Mesothelial cell of epicardium (in vitro differentiated cells): Measurements from ENCODE around the gene CLMP. TPM values are rescaled to one million over a fixed set of nuclear protein-coding genes. Genes with fewer than 3 reads are reported as not detected.

Experiments
- DNase-seq, 2 experiments: peaks; one replicate each; pipeline ENCODE4 v3.0.0; 2021; ENCODE audit warnings: low spot score in 2 of 2; ENCODE audit not compliant: unreplicated experiment in 2 of 2
- H3K27ac Mint-ChIP-seq: 2 replicates; pipeline ENCODE4 v1.8.0; 2021; ENCODE audit warnings: mixed read lengths
- H3K27me3 Mint-ChIP-seq: 2 replicates; pipeline ENCODE4 v1.8.0; 2021; ENCODE audit warnings: low read depth, mixed read lengths
- H3K36me3 Mint-ChIP-seq: 2 replicates; pipeline ENCODE4 v1.8.0; 2021; ENCODE audit warnings: mixed read lengths
- H3K4me1 Mint-ChIP-seq: 2 replicates; pipeline ENCODE4 v1.8.0; 2021; ENCODE audit warnings: mixed read lengths
- H3K4me3 Mint-ChIP-seq: 2 replicates; pipeline ENCODE4 v1.8.0; 2021; ENCODE audit warnings: mild to moderate bottlenecking, moderate library complexity, mixed read lengths
- H3K9me3 Mint-ChIP-seq: 2 replicates; pipeline ENCODE4 v1.8.0; 2021; ENCODE audit warnings: mixed read lengths
- total RNA-seq: library from RNA; stranded (reverse); gene quantifications from 3 replicates; pipeline ENCODE4 v1.2.1, GENCODE V29; 2021
- TF ChIP-seq, protein P1 (sequence below): fragments of 200-600 bp; sonication (generic); IDR thresholded peaks from one replicate; pipeline ENCODE4 v1.5.0; 2021; ENCODE audit warnings: antibody characterized with exemption; ENCODE audit not compliant: unreplicated experiment

CLMP gene
- total RNA-seq, 1 donor from 2014 or later = 18.0 TPM

DNA sequence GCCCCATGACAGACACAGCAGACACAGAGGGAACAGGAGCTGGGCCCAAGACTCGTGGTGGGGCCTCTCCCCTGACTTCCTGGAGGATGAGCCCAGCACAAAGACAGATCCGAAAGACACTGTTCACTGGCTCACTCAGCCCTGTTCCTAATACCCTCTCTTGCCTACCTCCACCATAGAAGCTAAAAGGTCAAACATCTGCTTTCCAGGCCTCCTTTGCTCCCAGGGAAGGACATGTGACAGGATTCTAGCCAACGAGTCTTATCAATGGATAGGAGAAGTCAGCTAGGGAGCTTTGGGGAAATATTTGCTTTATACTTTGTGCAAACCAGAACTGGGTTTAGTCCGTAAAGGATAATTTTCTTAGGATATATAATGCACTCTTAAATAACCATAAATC, 8.4 kb upstream of the CLMP start:
- H3K27me3 Mint-ChIP-seq = peaks cover 8% of the 10 kb centered on the region
- H3K4me1 Mint-ChIP-seq = peaks cover 26% of the 10 kb centered on the region
- no peaks in the 10 kb centered on the region for H3K36me3 Mint-ChIP-seq
- no peak for DNase-seq
- H3K4me3 Mint-ChIP-seq = no peak overlapping the region
- TF ChIP-seq, protein P1, sequence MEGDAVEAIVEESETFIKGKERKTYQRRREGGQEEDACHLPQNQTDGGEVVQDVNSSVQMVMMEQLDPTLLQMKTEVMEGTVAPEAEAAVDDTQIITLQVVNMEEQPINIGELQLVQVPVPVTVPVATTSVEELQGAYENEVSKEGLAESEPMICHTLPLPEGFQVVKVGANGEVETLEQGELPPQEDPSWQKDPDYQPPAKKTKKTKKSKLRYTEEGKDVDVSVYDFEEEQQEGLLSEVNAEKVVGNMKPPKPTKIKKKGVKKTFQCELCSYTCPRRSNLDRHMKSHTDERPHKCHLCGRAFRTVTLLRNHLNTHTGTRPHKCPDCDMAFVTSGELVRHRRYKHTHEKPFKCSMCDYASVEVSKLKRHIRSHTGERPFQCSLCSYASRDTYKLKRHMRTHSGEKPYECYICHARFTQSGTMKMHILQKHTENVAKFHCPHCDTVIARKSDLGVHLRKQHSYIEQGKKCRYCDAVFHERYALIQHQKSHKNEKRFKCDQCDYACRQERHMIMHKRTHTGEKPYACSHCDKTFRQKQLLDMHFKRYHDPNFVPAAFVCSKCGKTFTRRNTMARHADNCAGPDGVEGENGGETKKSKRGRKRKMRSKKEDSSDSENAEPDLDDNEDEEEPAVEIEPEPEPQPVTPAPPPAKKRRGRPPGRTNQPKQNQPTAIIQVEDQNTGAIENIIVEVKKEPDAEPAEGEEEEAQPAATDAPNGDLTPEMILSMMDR = no peak
- no peaks in the 10 kb centered on the region for H3K9me3 Mint-ChIP-seq
- H3K27ac Mint-ChIP-seq = no peak overlapping the region

DNA sequence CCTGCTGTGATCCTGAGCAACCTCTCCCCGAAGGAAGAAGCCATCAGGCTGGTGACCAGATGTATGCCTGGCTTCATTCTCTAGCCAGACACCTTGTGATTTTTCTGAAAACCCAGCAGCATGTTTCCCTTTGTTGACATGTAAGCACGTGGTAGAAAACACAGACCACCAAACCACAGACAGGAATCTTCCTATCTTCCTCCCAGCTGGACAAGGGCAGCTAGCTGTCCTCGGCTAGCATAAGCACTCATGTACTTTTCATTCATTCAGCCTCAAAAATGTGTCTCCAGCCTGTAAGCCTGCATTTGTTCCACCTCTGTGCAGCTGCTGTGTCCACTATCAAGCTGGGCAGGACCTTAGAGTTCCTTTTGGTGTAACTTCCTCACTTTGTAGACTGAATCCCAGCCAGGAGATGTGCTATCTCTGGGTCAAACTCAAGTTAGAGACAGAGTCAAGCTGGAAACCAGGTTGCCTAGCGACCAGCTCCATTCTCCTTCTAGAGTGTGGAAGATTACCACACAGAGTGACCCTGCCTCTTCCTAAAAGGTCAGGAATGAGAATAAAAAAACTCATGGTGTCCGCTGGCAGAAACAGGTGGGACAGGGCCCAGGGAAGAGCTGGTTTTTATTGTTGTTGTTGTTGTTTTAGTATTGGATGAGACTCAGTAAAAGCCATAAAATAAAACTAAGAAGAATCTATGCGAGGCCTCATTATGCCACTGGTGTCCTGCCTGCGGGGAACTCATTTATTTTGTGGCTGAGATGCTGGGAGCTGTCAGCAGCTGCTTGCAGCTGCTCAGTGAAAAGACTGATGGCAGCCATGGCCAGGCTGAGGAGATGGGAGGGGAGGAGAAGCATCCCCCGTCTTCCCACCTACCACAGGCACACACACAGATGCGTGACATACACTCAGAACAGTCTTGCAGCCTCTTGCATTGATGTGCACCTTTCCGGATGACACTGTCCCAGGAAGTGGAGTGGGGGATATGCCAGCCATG, 7.4 kb upstream of the CLMP start:
- DNase-seq = no peak
- Mint-ChIP-seq H3K36me3 (no peaks in the 10 kb centered on the region), H3K9me3 (no peaks in the 10 kb centered on the region), H3K27me3 (peaks cover 18% of the 10 kb centered on the region), H3K27ac (no peak overlapping the region), H3K4me1 (peaks cover 34% of the 10 kb centered on the region), H3K4me3 (no peak overlapping the region)
- TF ChIP-seq, protein P1 = no peak

DNA sequence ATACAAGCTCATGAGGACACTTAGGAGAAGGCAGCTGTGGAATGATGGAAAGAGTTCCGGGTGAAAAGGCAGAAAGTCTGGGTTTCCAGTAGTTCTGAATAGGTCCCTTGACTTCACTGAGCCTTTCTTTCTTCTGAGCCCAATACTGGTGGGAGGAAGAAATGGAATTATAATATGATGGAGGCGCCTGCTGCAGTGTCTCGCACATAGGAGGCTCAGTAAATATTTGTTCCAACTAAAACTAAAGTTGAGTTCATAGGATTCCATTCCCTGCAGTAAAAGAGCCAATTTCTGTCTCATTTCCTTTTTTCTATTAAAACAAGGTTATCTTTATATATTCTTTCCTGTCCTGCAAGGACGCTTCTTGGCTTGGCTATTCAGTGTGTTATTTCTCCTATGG, 5.2 kb upstream of the CLMP start:
- H3K27ac Mint-ChIP-seq = no peak overlapping the region
- H3K4me1 Mint-ChIP-seq = peaks cover 31% of the 10 kb centered on the region
- TF ChIP-seq, protein P1 = no peak
- H3K4me3 Mint-ChIP-seq = no peak overlapping the region
- no peaks in the 10 kb centered on the region for H3K36me3 Mint-ChIP-seq
- no peak for DNase-seq
- peaks cover 34% of the 10 kb centered on the region for H3K27me3 Mint-ChIP-seq
- no peaks in the 10 kb centered on the region for H3K9me3 Mint-ChIP-seq

DNA sequence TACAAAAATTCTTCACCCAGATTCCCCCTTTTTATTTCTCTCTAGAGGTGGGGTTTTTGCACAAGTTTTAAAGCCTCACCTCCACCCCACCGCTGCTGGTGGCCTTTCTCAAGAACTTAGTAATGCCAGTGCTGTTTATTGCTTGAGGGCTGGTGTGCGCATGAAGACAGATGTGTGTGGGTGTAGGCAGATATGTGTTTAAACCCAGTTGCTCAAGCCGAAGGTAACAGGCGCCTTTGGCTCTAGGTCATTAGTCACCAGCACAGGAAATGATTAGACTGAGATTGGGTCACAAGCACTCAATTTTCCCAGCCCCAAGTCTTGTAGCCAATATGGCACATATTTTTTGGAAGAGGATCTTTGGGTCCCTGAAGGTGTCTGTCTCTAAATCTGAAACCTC, 2.7 kb upstream of the CLMP start:
- TF ChIP-seq, protein P1 = no peak
- Mint-ChIP-seq H3K9me3 (no peaks in the 10 kb centered on the region), H3K4me1 (peaks cover 37% of the 10 kb centered on the region), H3K27me3 (peaks cover 58% of the 10 kb centered on the region), H3K36me3 (no peaks in the 10 kb centered on the region), H3K27ac (no peak overlapping the region), H3K4me3 (no peak overlapping the region)
- no peak for DNase-seq

DNA sequence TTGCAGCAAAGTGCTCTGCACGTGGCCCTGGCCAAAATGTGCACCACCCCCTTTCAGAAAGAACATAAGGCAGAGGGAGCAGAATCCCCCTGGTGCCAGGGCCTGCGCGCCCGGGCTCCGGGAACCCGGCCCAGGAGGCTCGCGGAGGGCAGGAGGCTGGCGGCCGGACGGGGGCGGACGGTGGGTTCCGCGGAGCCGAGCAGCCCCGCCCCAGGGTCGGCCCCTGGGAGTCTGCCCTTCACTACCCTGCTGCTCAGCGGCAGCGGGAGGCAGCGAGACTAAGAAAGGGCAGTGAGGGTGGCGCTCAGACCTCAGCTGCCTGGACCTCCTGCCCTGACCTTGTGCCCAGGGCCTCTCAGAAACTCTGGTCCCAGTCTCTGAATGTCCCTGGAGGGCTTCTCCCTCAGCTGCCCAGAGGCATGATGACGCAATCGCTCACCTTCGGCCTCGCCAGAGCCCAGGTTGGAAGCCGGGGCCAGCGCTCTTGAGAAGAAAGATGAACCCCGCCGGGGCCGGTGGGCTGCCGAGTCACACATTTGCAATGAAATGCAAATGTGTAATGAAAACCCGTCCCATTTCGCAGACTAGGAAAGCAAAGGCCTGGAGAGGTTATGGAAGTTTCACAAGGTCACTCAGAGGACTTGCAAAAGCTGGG, 1.1 kb upstream of the CLMP start:
- TF ChIP-seq, protein P1 = no peak

More for the DNA sequence above, 1.1 kb upstream of the CLMP start:
- DNase-seq = no peak
- Mint-ChIP-seq H3K9me3 (no peaks in the 10 kb centered on the region), H3K4me3 (peak overlapping the region; percentile 64), H3K27ac (no peak overlapping the region), H3K36me3 (no peaks in the 10 kb centered on the region), H3K27me3 (peaks cover 70% of the 10 kb centered on the region), H3K4me1 (peaks cover 28% of the 10 kb centered on the region)
